GM12873 (cell line): ENCODE results near the gene TRIM34.

ENCODE experiments used
- TF ChIP-seq, protein P1 (sequence below): IDR thresholded peaks from 2 replicates; pipeline ENCODE4 v1.5.1; 2012; ENCODE audit warnings: low read depth, mild to moderate bottlenecking, moderate library complexity, low read length, control low read depth; ENCODE audit not compliant: insufficient read depth; ENCODE audit errors: missing control alignments

TRIM34 gene

DNA sequence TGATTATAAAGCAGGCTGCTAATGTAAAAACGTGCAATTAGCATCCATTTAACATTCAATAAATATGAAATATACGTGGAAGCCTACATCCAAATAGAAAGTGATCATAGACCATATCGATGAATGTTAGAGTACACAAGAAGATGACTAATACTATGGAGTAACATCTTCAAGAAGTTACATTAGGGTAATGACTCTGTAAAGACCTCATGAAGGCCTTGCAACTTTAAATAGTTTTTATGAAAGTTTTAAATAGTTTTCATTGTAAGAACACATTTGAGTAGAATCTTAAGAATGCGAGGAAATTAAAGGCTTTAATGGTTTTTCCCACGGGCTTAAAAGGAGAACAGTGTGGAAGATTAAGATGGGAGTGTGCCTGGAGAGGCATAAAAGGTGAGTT lies 1.4 kb downstream of the TRIM34 start:
- TF ChIP-seq, protein P1, sequence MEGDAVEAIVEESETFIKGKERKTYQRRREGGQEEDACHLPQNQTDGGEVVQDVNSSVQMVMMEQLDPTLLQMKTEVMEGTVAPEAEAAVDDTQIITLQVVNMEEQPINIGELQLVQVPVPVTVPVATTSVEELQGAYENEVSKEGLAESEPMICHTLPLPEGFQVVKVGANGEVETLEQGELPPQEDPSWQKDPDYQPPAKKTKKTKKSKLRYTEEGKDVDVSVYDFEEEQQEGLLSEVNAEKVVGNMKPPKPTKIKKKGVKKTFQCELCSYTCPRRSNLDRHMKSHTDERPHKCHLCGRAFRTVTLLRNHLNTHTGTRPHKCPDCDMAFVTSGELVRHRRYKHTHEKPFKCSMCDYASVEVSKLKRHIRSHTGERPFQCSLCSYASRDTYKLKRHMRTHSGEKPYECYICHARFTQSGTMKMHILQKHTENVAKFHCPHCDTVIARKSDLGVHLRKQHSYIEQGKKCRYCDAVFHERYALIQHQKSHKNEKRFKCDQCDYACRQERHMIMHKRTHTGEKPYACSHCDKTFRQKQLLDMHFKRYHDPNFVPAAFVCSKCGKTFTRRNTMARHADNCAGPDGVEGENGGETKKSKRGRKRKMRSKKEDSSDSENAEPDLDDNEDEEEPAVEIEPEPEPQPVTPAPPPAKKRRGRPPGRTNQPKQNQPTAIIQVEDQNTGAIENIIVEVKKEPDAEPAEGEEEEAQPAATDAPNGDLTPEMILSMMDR = no peak

DNA sequence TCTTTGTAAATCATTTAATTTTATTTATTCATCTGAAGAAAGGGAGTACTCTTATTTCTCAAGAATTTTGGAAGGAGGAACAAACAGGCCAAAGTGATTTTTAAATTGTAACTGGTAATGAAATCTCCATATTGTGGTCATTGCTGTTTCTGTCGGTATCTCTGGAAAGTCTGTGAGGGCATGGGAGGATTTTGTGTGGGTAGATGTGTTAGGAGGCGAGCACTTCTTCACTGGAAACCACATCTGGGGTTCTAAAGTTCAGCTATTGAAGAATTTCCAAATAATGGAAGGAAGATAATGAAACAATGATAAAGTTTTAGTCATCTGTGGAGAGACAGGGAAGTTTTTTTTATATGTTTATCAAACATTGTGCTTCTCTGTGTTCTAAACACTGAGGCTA lies 6.6 kb downstream of the TRIM34 start:
- TF ChIP-seq, protein P1 = no peak

DNA sequence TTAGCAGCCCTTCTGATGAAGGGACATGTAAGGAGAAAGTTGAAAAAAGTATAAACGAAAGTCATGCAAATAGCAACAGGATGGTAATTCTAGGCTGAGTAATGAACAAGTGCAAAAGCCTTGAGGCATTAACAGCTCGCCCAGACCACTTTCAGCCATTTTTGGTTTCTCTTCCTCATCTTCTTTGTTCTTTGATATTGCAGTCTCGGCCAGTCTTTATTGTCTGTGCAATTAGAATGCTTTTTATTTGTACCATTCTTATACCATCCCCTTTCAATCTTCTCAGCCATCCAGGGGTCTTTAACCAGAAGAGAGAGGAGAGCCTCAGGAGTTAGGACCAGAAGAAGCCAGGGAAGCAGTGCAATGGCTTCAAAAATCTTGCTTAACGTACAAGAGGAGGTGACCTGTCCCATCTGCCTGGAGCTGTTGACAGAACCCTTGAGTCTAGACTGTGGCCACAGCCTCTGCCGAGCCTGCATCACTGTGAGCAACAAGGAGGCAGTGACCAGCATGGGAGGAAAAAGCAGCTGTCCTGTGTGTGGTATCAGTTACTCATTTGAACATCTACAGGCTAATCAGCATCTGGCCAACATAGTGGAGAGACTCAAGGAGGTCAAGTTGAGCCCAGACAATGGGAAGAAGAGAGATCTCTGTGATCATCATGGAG lies 7.3 kb downstream of the TRIM34 start:
- TF ChIP-seq, protein P1 = no peak

DNA sequence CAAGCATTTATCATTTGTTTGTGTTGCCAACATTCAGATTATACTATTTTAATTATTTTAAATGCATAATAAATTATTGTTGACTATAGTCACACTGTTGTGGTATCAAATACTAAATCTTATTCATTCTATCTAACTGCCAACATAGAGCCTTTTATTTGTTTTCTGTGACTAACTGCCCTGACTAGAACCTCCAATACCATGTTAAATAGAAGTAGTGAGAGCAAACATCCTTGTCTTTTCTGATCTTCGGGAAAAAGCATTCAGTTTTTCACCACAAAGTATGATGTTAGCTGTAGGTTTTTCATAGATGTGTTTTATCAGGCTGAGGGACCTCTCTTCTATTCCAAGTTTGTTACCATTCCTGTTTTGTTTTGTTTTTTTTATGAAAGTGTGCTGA lies 15.2 kb downstream of the TRIM34 start:
- TF ChIP-seq, protein P1 = no peak

DNA sequence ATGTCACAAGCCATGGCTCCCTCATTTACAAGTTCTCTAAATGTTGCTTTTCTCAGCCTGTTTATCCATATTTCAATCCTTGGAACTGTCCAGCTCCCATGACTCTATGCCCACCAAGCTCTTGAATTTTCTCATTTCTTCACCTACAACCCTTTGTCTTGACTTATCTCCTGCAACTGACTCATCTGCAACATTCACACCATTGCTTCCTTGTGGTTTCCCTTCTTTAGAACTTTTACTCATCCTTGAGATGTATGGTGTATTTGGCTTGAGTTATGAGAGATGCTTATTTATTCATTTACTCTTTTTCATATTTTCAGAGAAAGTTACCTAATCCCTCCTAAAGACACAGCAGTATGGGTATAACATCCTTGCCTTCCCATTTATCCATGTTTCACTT lies 18.8 kb downstream of the TRIM34 start:
- TF ChIP-seq, protein P1 = no peak

DNA sequence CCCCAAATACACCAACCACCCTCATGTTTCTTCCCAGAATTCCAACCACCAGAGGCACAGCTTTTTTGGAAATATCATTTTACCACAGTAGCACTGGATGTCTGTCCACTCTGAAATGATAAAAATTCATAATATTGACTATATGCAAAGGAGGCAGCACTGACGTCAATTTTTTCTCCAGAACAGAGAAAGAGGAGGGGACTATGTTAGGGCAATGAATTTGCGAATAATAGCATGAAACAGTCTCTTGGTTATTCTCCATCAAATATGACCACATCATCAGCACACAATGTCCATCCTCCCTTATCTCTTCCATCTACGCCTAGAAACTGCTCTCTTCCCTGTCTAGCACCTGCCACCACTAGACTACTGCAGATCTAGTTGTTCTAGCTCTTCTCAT lies 21.3 kb downstream of the TRIM34 start:
- TF ChIP-seq, protein P1 = no peak

DNA sequence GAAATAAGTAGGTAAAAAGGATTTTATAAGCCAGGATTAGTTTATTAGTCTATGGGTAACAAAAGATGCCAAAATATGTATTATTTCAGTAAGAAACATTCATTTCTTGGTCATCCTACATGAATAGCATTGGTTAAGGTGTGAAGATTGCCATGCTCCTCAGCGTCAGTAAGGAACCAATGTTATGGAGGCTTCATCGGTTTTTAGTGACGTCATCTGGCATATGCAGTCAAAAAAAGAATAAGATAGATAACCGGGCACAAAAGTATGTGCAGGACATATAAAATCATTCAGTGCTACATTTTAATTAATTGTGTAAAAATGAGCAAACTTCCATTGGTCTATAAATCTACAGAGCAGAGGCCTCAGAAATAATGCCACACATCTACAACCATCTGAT lies 30.7 kb downstream of the TRIM34 start:
- TF ChIP-seq, protein P1 = no peak

DNA sequence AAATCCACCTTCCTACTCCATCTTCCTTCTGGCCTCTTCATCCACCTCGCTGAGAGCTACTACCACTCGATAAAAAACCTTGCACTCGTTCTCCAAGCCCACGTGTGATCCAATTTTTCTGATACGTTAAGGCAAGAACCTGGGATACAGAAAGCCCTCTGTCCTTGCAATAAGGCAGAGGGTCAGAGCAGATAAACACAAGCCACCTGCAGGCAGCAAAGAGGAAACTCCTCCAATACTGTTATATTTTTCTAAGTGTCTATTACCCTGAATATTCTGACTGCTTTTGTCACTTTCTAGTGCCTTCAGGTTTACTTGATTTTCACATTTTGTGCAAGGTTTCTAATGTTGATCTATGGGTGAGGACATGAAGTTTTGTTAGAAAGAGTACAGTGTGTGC lies 33.5 kb downstream of the TRIM34 start:
- TF ChIP-seq, protein P1 = no peak
